HL-60 (cell line): ENCODE measurements around the gene TBCK.

Experiments
- DNase-seq, 2 experiments: peaks; one replicate each; pipeline ENCODE4 v3.0.0-alpha.2; 2010 to 2020; ENCODE audit warnings: low read depth in 1 of 2, low spot score in 1 of 2
- H3K27ac ChIP-seq: fragments of 250-450 bp; sonication (Bioruptor Pico); replicated peaks from 2 replicates; pipeline ENCODE4 v1.5.1; 2020; ENCODE audit warnings: mild to moderate bottlenecking, moderate library complexity
- H3K27me3 ChIP-seq: fragments of 250-450 bp; sonication (Bioruptor Pico); 2 replicates; pipeline ENCODE4 v1.5.1; 2021; ENCODE audit warnings: mild to moderate bottlenecking, moderate library complexity; ENCODE audit not compliant: insufficient read depth, poor library complexity, severe bottlenecking
- H3K4me3 ChIP-seq: replicated peaks from 2 replicates; pipeline ENCODE4 v1.5.1; 2011; ENCODE audit warnings: mild to moderate bottlenecking, control low read depth, low read length; ENCODE audit not compliant: insufficient read depth
- GABPA ChIP-seq: IDR thresholded peaks from 2 replicates; pipeline ENCODE4 v1.6.1; 2012; ENCODE audit warnings: low read depth
- POLR2AphosphoS5 ChIP-seq: IDR thresholded peaks from 2 replicates; pipeline ENCODE4 v1.6.1; 2012; ENCODE audit warnings: low read depth
- SPI1 ChIP-seq: IDR thresholded peaks from 2 replicates; pipeline ENCODE4 v1.6.1; 2012; ENCODE audit warnings: low read depth, mild to moderate bottlenecking, borderline replicate concordance
- TF ChIP-seq, protein P1 (sequence below): IDR thresholded peaks from one replicate; pipeline ENCODE4 v1.5.1; 2011; ENCODE audit warnings: low read length, control low read depth, inconsistent platforms; ENCODE audit not compliant: insufficient read depth
- TF ChIP-seq, protein P2 (sequence below): IDR thresholded peaks from 2 replicates; pipeline ENCODE4 v1.6.1; 2012; ENCODE audit warnings: low read depth; ENCODE audit not compliant: insufficient replicate concordance

The TBCK gene

DNA sequence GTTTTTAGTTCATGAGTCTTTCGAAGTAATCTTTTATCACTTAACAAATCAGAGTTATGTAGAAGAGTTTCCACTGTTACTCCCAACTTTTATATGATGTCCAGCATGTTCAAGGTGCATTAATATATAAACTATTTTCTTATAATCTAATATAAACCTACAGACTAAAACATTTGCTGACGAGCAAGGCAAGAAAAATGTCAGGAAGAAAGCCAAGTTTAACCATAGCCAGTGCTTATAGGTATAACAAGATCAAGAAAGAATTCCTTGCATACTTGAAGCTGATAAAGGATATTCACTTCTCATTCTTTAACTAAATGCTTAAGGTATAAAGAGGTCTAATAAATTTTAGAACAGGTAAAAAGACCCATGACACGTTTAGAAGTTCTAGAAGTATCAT is 253.0 kb downstream of the TBCK start:
- H3K27me3 ChIP-seq = no peaks in the 10 kb centered on the region
- H3K27ac ChIP-seq = no peak overlapping the region
- no peak overlapping the region for H3K4me3 ChIP-seq
- TF ChIP-seq, protein P1, sequence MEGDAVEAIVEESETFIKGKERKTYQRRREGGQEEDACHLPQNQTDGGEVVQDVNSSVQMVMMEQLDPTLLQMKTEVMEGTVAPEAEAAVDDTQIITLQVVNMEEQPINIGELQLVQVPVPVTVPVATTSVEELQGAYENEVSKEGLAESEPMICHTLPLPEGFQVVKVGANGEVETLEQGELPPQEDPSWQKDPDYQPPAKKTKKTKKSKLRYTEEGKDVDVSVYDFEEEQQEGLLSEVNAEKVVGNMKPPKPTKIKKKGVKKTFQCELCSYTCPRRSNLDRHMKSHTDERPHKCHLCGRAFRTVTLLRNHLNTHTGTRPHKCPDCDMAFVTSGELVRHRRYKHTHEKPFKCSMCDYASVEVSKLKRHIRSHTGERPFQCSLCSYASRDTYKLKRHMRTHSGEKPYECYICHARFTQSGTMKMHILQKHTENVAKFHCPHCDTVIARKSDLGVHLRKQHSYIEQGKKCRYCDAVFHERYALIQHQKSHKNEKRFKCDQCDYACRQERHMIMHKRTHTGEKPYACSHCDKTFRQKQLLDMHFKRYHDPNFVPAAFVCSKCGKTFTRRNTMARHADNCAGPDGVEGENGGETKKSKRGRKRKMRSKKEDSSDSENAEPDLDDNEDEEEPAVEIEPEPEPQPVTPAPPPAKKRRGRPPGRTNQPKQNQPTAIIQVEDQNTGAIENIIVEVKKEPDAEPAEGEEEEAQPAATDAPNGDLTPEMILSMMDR = no peak
- no peak for TF ChIP-seq SPI1
- no peak for TF ChIP-seq GABPA
- TF ChIP-seq POLR2AphosphoS5 = no peak
- TF ChIP-seq, protein P2, sequence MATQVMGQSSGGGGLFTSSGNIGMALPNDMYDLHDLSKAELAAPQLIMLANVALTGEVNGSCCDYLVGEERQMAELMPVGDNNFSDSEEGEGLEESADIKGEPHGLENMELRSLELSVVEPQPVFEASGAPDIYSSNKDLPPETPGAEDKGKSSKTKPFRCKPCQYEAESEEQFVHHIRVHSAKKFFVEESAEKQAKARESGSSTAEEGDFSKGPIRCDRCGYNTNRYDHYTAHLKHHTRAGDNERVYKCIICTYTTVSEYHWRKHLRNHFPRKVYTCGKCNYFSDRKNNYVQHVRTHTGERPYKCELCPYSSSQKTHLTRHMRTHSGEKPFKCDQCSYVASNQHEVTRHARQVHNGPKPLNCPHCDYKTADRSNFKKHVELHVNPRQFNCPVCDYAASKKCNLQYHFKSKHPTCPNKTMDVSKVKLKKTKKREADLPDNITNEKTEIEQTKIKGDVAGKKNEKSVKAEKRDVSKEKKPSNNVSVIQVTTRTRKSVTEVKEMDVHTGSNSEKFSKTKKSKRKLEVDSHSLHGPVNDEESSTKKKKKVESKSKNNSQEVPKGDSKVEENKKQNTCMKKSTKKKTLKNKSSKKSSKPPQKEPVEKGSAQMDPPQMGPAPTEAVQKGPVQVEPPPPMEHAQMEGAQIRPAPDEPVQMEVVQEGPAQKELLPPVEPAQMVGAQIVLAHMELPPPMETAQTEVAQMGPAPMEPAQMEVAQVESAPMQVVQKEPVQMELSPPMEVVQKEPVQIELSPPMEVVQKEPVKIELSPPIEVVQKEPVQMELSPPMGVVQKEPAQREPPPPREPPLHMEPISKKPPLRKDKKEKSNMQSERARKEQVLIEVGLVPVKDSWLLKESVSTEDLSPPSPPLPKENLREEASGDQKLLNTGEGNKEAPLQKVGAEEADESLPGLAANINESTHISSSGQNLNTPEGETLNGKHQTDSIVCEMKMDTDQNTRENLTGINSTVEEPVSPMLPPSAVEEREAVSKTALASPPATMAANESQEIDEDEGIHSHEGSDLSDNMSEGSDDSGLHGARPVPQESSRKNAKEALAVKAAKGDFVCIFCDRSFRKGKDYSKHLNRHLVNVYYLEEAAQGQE = no peak
- DNase-seq = no peak

DNA sequence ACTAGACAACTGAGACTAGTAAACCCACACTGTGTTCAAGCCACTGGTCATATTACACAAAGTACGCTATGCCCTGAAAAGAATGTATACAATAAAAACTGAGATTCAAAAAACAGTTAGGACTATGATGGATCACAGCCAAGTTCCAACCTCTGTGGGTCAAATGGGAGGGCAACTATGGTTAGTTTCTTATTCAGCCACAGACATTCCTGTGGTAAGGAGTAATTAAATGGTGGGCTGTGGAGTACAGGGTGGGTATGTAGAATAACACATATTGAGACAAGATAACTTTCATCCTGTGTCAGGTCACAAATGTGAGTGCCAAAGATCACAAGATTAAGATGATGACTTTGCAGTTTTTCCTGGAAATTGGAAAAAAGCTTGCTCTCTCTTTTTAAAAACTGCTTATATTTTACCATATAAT is 253.5 kb downstream of the TBCK start:
- H3K27ac ChIP-seq = no peak overlapping the region

DNA sequence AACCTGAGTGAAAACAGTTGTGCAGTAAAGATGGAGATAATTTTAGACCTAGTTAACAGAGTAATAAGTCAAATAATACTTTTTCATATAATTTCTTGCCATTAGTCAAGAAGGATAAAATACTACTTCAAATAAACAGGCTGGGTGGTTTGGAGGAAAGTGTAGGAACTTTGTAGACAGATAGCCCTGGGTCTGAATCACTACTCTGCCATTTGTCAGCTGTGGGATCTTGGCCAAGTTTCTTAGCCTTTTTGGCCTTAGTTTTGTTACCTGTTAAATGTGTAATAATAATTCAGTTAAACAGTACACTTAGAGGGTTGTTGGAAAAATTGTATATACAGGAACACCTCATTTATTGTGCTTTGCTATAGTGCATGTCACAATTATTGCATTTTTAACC is 257.1 kb downstream of the TBCK start:
- H3K4me3 ChIP-seq = no peak overlapping the region
- no peak overlapping the region for H3K27ac ChIP-seq
- no peaks in the 10 kb centered on the region for H3K27me3 ChIP-seq
- no peak for DNase-seq
- TF ChIP-seq, protein P2 = no peak
- TF ChIP-seq, protein P1 = no peak
- TF ChIP-seq POLR2AphosphoS5 = no peak
- no peak for TF ChIP-seq SPI1
- TF ChIP-seq GABPA = no peak

More for the DNA sequence above, 253.5 kb downstream of the TBCK start:
- H3K4me3 ChIP-seq = no peak overlapping the region
- TF ChIP-seq POLR2AphosphoS5 = no peak
- TF ChIP-seq, protein P1 = no peak
- no peaks in the 10 kb centered on the region for H3K27me3 ChIP-seq
- DNase-seq = no peak

DNA sequence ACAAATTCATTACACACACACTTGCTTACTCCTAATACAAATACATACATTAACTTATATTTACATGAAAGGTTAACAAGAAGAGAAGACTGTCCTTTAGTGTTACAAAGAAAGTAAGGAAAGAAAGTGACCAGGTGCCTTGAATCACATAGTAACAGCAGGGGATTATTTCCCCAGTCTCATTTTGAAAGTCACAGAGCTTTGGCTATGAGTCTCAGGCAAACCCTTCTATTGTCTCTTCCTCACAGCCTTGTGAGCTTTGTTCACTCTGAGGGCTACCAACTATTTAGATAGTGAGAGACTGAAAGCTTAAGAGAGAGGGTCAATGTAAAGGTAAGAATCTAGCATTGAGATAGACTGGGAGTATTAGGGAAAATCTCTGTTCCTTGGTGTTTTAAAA is 259.1 kb downstream of the TBCK start:
- no peak overlapping the region for H3K4me3 ChIP-seq
- H3K27ac ChIP-seq = no peak overlapping the region
- DNase-seq = no peak
- no peaks in the 10 kb centered on the region for H3K27me3 ChIP-seq
- TF ChIP-seq, protein P1 = no peak
- TF ChIP-seq POLR2AphosphoS5 (no peak), GABPA (no peak), SPI1 (no peak)
- TF ChIP-seq, protein P2 = no peak
